Renal cortical epithelial cell (primary cell): ENCODE measurements around the gene RPTOR. TPM values are rescaled to one million over a fixed set of nuclear protein-coding genes. Genes with fewer than 3 reads are reported as not detected.

ENCODE experiments used
- DNase-seq: peaks from one replicate; pipeline ENCODE4 v3.0.0-alpha.2; 2011; ENCODE audit warnings: low read depth
- total RNA-seq: library from RNA; depleted of rRNA; stranded (reverse); fragments of >200 nt; gene quantifications from 2 replicates; pipeline ENCODE4 v1.2.3, GENCODE V29; 2014

Gene RPTOR
- total RNA-seq, 1 donor from 2014 or later: 35.5 TPM

GRCh38 chr17:80959330-80960036 is 414.8 kb downstream of the RPTOR start:
- no peak for DNase-seq

- DNase-seq: no peak
These were observed 415.6 kb downstream of the RPTOR start for GRCh38 chr17:80960037-80960796.

- no peak for DNase-seq
These were observed 416.3 kb downstream of the RPTOR start for GRCh38 chr17:80960797-80961452.

- no peak for DNase-seq
These were observed 417.1 kb downstream of the RPTOR start for GRCh38 chr17:80961541-80962330.

- DNase-seq: no peak
These were observed 418.0 kb downstream of the RPTOR start for GRCh38 chr17:80962356-80963329.

GRCh38 chr17:80963812-80964543 is 419.3 kb downstream of the RPTOR start:
- no peak for DNase-seq

GRCh38 chr17:80964544-80964856 is 419.9 kb downstream of the RPTOR start:
- DNase-seq: no peak

GRCh38 chr17:80964859-80965580 is 420.4 kb downstream of the RPTOR start:
- no peak for DNase-seq

- DNase-seq: no peak
These were observed 421.0 kb downstream of the RPTOR start for GRCh38 chr17:80965606-80966005.

GRCh38 chr17:80967404-80967872 is 422.8 kb downstream of the RPTOR start:
- DNase-seq: no peak

- peak; percentile 13 for DNase-seq
These were observed 424.0 kb downstream of the RPTOR start for GRCh38 chr17:80968602-80969029.

- no peak for DNase-seq
These were observed 424.5 kb downstream of the RPTOR start for GRCh38 chr17:80969030-80969673.

GRCh38 chr17:80969674-80970043 is 425.0 kb downstream of the RPTOR start:
- no peak for DNase-seq

- no peak for DNase-seq
These were observed 425.6 kb downstream of the RPTOR start for GRCh38 chr17:80970044-80970761.

GRCh38 chr17:80970762-80971703 is 426.4 kb downstream of the RPTOR start:
- no peak for DNase-seq

- no peak for DNase-seq
These were observed 427.2 kb downstream of the RPTOR start for GRCh38 chr17:80971704-80972304.

- no peak for DNase-seq
These were observed 432.1 kb downstream of the RPTOR start for GRCh38 chr17:80976701-80977100.
